ENCODE data around the gene CLUH. TPM values are rescaled to one million over a fixed set of nuclear protein-coding genes. Genes with fewer than 3 reads are reported as not detected.

CLUH gene
- polyA plus RNA-seq, 2 of the 4 experiments (the other 2 are of a cell fraction) = 23.6 to 93.1 TPM

- WGBS (ENCODE audit: missing lambda C conversion rate) = 96% methylated on average over 48 of the region's 55 CpGs
- Histone ChIP-seq H3K9me3 (no peaks in the 10 kb centered on the region), H3K27ac (no peak overlapping the region), H3K4me2 (no peak overlapping the region), H3K4me1 (no peaks in the 10 kb centered on the region), H3K4me3 (no peak overlapping the region)
- ChIA-PET POLR2A (no interaction called here), CTCF (interaction anchor here (1.2 kb wide), 1 partner anchor 17 kb away, joined by 3 read pairs; no protein-coding TSS in a partner anchor)
- ATAC-seq = no peak
- TF ChIP-seq HES2 (IDR thresholded peaks at IDR 0.05) (no peak), FOXS1 (CRISPR knock-in tag; IDR thresholded peaks at IDR 0.05) (no peak), SMC3 (IDR thresholded peaks at IDR 0.05) (no peak), NFE2L2 (conservative IDR thresholded peaks at IDR 0.05; ENCODE audit: low read length) (no peak), TFCP2L1 (CRISPR knock-in tag; IDR thresholded peaks at IDR 0.05) (no peak), KDM5A (IDR thresholded peaks at IDR 0.05) (no peak), ZC3H11A (IDR thresholded peaks at IDR 0.05) (no peak), ZNF302 (CRISPR knock-in tag; IDR thresholded peaks at IDR 0.05) (no peak), JUN (IDR thresholded peaks at IDR 0.05) (no peak), MAZ (IDR thresholded peaks at IDR 0.05; ENCODE audit: borderline replicate concordance, low read depth, low read length) (no peak), KDM1A (IDR thresholded peaks at IDR 0.05; ENCODE audit: low read depth) (no peak), RFX5 (IDR thresholded peaks at IDR 0.05) (no peak), ELK1 (IDR thresholded peaks at IDR 0.05; ENCODE audit: low read depth, low read length) (no peak), TP53 (CRISPR knock-in tag; IDR thresholded peaks at IDR 0.05) (no peak), HOXA7 (CRISPR knock-in tag; IDR thresholded peaks at IDR 0.05) (no peak), HOXB13 (CRISPR knock-in tag; IDR thresholded peaks at IDR 0.05; ENCODE audit: low read depth) (no peak), ESRRA (IDR thresholded peaks at IDR 0.05; ENCODE audit: borderline replicate concordance, low read length) (no peak), USF2 (IDR thresholded peaks at IDR 0.05) (no peak)
- DNase-seq (ENCODE audit: low read depth in 1 of 2, low spot score in 1 of 2) = no peak
- no peak for FAIRE-seq
Measured at GRCh38 chr17:2690165-2691068, 21.1 kb downstream of the CLUH start.

GRCh38 chr17:2689411-2690164, 22.0 kb downstream of the CLUH start:
- no peak overlapping the region for H3K4me2 ChIP-seq
- no peak for DNase-seq (ENCODE audit: low read depth in 1 of 2, low spot score in 1 of 2)
- H3K4me3 ChIP-seq = no peak overlapping the region
- peak; percentile 6 to 7; a peak in 4 of 6 replicates for ATAC-seq
- no peaks in the 10 kb centered on the region for H3K9me3 ChIP-seq
- FAIRE-seq = no peak
- WGBS (ENCODE audit: missing lambda C conversion rate) = 85% methylated on average over 32 of the region's 40 CpGs
- CTCF ChIA-PET = interaction anchor here (0.9 to 1.8 kb wide), 3 partner anchors 12 to 45 kb away, joined by 3 to 5 read pairs (median 3); no protein-coding TSS in a partner anchor
- POLR2A ChIA-PET = no interaction called here
- TF ChIP-seq JUN (IDR thresholded peaks at IDR 0.05) (peak in 1 of 2 experiments; percentile 26; a peak in 1 of 5 replicates), ESRRA (IDR thresholded peaks at IDR 0.05; ENCODE audit: borderline replicate concordance, low read length) (no peak), PBX3 (IDR thresholded peaks at IDR 0.05) (no peak; the same call in 1 of the 2 replicates), CHD2 (IDR thresholded peaks at IDR 0.05; ENCODE audit: low read length, partially characterized antibody) (no peak)
- no peaks in the 10 kb centered on the region; the same call in 2 of the 3 replicates for H3K4me1 ChIP-seq
- H3K27ac ChIP-seq = no peak overlapping the region; a peak in 1 of 6 replicates

All from A549 (cell line).